HG03571 (cell line): ENCODE data around the gene SLCO4A1.
A peak's percentile ranks its signal among the peaks of the same experiment; 100 is the strongest.

Experiments
- ATAC-seq: cut with Tn5 transposase; IDR thresholded peaks from one replicate; pipeline ENCODE4 v1.9.1; 2021; ENCODE audit not compliant: unreplicated experiment

Gene SLCO4A1

DNA sequence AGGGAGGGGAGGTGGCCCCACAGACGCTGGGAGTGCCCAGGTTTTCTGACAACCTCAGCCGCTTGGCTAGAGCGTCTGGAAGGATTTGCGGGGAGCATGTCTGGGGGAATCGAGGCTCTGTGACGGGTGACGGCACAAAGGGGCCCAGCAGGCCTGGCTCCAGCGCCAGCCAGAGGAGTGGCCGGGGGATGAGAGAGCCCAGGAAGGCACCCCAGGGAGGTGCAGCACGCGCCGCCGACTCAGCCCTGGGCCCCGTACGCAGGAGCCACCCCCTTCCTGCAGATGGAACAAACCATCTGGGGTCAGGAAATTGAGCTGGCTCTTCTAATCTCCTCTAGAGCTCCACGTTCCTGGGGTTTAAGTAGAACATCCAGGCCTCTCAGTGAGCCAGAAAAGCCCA is 5.9 kb upstream of the SLCO4A1 start:
- no peak for ATAC-seq

DNA sequence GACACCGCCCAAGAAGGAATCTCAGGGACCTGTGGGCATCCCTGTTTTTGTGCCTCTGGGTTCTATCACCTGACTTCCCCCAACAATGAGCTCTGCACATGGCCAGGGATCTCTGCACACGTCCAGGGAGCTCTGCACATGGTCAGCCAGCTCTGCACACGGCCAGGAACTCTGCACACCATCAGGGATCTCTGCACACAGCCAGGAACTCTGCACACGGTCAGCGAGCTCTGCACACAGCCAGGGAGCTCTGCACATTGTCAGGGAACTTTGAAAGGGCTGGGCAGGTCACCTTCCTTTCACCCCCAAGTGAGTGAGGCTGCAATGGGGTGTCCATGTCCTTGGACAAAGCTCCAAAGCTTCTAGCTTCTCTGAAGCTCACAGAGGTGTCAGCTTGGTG is 5.2 kb upstream of the SLCO4A1 start:
- no peak for ATAC-seq

- no peak for ATAC-seq
These were observed 4.7 kb upstream of the SLCO4A1 start for GRCh38 chr20:62637521-62638054.

GRCh38 chr20:62638055-62638570 is 4.2 kb upstream of the SLCO4A1 start:
- ATAC-seq, result no peak

GRCh38 chr20:62638679-62639406 is 3.5 kb upstream of the SLCO4A1 start:
- no peak for ATAC-seq

- no peak for ATAC-seq
These were observed 2.5 kb upstream of the SLCO4A1 start for GRCh38 chr20:62639765-62640164.

DNA sequence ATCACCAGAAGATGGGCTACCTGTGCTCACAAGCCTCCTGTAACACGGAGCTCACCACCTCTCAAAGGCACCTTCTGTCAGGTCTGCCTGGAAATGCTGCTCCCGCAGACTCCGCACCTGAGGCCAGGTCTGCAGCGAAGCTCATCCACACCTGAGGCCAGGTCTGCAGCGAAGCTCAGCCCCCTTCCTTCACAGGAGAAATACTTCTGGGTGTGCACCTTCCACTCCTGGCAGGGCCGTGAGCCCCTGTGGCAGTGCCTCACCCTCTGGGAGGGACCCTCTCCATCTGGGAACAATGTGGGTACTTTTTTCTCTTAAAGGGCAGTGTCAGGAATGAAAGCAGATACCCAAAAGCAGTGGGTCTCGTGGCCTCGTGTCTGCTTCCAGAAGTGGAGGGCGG is 1.4 kb upstream of the SLCO4A1 start:
- ATAC-seq, result no peak

- ATAC-seq, result no peak
These were observed 817 bp upstream of the SLCO4A1 start for GRCh38 chr20:62641321-62642050.

DNA sequence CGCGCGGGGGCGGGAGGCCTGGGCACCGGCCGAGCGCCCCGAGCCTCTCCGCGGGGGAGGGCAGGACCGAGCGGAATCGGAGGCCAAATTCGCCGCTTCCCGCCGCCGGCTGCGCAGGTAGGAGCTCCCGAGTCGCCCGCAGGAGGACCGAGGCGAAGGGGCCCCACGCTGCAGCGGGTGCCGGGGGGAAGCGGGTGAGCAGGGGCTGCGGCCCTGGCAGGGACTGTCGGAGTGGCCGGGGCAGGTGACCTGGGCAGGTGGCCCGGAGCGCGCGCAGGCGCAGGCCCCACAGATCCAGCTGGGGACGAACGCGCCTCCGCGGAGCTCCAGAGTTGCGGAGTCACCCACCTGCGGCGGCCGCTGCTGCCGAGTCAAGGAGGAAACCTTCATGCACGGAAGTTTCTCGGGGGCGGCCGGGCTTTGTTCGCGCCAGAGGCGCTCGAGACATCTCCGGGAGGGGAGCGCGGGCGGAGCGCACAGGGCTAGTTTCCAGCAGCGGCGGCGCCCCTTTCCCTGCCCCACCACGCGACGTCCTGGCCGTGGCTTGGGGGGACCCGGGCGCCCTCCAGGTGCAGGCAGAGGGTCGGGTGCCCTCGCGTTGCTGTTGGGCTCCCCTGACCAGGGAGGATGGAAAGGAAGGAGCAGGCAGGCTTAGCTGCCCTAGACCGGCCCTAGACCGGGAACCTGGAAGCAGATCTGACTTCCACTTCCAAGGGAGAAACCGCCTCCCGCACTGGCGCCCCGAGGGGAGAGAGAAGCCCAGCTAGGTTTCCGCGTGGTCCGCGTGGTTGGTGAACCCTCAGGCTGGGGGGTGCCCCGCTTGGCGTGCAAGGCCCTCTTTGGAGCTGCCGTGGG is 590 bp downstream of the SLCO4A1 start:
- ATAC-seq, result peak; percentile 25

GRCh38 chr20:62643521-62644043 is 1.3 kb downstream of the SLCO4A1 start:
- no peak for ATAC-seq

GRCh38 chr20:62644044-62644795 is 1.9 kb downstream of the SLCO4A1 start:
- no peak for ATAC-seq

DNA sequence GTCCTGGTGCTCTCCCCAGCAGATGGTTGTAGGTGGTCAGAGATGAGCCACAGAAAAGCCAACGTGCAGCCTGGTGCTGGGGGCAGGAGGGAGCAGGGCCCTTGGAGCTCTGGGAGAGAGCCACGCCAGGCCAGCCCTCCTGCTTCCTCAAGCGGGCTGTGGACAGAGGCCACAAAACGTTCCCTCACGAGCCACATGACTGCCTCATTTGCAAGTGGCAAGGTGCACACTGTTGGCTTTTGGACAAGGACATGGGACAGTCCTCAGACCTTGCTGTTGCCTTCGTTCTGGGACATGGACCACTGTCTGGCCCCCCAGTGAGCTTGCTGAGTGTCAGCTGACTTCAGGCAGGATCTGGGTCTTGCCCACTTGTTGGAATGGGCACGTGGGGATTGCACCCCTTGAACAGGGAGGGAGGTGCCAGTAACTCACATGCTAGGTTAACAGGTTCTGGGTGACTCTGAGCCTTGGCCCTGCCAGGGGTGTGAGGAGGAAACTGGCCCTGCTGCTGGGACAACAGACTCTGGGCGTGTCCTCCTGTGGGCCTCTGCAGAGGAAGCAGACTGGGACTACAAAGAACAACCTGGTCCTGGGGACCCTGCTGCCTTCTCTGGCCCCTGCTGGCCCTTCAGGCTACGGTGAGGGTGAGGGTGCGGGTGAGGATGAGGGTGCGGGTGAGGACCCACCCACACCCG is 2.6 kb downstream of the SLCO4A1 start:
- ATAC-seq, result no peak

DNA sequence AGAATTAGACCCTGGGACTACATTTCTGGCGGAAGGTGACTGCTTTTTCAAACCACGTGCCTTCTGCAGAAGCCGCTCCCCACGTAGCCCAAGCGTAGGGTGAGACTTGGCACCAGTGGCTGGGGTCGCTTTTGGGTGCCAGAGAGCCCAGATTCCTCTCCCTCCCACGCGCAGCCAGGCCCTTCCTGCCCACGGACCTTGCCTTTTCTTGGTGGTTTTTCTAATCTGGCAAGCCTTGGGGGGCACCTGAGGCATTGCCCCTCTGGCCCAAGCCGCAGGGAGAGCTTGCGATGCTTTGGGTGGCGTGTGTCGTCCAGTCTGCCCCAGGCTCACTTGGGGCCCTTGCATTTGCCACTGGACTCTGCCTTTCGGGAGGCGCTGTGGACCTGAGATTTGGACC is 3.3 kb downstream of the SLCO4A1 start:
- ATAC-seq, result no peak

GRCh38 chr20:62646851-62647520 is 4.7 kb downstream of the SLCO4A1 start:
- no peak for ATAC-seq

DNA sequence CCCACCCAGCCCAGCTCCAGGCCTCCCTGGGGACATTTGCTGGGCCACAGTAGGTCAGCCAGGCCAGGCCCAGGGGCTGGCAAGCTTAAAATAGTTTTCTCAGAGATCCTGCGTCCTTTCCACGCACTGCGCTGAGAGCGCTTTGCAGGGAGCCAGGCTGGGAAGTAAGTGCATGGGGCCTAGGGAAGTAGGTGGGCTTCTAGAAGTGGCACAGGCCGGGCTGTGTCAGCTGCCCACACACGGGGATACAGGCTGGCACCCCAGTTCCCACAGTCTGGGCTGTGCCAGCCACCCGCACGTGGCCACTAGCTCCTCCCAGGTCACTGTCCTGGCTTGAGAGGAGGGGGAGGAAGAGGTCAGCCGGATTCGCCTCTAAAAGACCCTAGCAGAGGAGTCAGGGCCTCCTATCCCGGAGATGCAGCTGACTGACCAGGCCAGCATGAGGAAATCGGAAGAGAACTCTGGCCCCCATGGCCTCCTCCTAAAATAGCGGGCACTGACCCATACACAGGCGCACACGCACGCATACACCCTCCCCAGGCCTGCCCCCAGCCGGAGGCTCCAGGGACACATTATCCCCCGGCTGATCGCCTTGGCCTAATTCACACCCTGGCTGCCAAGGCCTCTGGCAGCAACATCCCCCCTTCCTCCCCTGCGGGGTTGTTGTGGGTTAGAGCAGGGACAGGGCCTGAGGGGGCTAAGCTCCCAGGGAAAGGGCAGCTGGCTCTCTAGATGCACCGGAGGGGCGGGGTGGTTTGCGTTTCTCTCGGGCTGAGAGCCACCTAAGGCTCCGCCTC is 5.4 kb downstream of the SLCO4A1 start:
- ATAC-seq, result no peak

- ATAC-seq, result no peak
These were observed 6.2 kb downstream of the SLCO4A1 start for GRCh38 chr20:62648318-62648995.

DNA sequence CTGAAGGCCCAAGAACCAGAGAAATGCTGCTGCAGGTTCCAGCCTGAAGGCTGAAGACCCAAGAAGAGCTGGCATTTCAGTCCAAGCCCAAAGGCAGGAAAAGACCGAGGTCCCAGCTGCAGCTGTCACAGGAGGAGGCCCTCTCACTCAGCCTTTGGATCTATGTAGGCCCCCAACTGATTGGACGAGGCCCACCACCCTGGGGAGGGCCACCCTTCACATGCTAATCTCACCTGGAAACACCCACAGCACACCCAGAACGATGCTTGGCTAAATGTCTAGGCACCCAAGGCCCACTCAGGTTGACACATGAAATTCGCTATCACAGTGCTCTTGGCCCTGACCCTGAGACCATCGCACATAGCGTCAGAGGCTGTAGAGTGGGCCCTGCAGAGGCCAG is 6.8 kb downstream of the SLCO4A1 start:
- ATAC-seq, result no peak
